HG03521 (cell line): ENCODE measurements around the gene FUNDC1.
"Not testable (repeated sequence)": the region's sequence is repeated elsewhere in the genome, so short reads cannot be mapped to it uniquely, and the experiment has no call there.

Source experiments
- ATAC-seq: cut with Tn5 transposase; IDR thresholded peaks from one replicate; pipeline ENCODE4 v1.9.1; 2021; ENCODE audit warnings: mild to moderate bottlenecking, moderate library complexity; ENCODE audit not compliant: unreplicated experiment

FUNDC1 gene, protein sequence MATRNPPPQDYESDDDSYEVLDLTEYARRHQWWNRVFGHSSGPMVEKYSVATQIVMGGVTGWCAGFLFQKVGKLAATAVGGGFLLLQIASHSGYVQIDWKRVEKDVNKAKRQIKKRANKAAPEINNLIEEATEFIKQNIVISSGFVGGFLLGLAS

DNA sequence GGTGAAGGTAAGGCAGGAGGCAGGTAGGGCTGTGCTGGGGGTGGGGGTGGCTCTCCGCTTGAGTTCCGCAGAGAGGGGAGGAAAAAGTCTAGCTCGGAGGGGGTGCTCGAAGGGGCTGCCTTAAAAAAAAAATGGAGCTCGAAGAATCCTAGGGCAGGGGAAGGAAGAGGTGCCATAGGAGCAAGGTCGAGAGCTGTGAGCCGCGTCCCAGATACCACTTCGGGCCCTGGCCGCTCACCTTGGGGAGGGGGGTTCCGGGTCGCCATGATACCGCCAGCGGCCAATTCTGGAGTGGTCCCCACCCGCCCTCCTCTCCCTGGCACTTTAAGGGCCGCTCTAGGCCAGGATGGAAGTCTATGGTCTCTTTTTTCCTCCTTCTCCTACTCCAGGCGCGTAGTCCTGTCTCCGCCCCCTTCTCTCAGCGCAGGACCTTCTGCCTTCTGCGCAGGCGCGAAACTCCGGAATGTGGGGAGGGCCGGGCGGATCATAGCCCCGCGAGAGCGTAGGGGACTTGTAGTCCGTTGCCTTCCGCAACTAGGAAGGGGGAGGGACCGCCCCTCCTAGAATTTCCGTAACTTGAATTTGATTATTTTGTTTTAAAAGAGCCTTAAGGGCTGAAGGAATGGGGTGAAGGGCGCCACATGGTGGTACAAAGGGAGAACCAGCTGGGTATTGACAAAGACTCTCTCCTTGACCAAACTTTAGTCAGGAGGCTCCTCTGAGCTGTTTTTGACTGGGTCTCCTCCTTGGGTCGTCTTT is at the start of gene FUNDC1:
Gene FUNDC1 (minus strand): TSS at position 293 of the 759 bp plus-strand sequence. CDS start 27 bp downstream, at position 266.
- ATAC-seq, result peak; percentile 96

DNA sequence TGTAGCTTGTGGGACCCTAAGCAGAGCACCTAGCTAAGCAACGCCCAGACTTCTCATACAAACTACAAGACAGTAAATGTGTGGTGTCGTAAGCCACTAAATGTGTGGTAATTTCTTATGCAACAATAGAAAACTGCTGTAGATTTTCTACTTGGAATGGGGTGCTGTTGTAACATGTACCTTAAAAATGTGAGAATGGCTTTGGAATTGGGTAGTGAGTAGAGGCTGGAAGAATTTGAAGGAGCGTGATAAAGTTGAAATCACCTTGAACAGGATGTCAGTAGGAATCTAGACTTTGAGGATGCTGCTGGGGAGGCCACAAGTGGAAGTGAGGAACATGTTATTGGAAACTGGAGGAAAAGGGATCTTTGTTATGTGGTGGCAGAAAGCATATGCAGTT is 43.2 kb upstream of the FUNDC1 start:
- no peak for ATAC-seq

DNA sequence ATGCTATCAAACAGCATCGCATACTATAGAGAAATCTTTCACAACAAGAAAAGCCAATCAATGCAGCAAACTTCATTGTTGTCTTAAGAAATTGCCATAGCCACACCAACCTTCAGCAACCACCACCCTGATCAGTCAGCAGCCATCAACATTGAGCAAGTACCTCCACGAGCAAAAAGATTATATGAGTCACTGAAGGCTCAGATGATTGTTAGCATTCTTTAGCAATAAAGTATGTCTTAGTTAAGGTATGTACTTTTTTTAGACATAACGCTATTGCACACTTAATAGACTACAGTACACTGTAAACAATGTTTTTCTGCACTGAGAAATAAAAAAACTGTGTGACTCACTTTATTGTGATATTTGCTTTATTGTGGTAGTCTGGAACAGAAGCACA is 37.8 kb upstream of the FUNDC1 start:
- ATAC-seq, result no peak

DNA sequence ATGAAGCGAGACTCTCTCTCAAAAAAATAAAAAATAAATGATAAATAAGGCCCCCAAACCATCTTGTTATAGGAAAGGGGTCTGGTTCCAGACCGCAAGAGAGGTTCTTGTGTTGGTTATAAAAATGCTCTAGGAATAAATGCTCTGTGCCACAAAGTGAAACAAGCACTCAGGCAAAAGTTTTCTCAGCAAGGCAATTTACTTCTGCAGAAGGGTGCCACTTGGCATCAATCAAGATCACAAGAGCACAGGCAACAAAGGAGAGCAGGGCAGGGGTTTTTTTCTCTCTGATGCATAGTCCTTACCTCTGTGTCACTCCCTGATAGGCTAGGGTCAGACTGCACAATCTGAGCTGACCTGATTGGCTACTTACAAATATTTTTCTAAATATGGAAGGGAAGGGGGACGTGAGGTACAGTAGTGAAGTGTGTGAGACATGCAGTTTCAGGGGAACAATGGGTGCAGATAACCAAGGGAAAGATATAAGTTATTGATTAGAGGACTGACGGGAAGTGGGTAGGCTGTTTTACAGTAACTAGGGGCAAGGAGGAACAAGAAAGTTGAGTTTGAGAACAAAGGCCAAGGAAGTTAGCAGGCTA is 29.8 kb upstream of the FUNDC1 start:
- no peak for ATAC-seq

DNA sequence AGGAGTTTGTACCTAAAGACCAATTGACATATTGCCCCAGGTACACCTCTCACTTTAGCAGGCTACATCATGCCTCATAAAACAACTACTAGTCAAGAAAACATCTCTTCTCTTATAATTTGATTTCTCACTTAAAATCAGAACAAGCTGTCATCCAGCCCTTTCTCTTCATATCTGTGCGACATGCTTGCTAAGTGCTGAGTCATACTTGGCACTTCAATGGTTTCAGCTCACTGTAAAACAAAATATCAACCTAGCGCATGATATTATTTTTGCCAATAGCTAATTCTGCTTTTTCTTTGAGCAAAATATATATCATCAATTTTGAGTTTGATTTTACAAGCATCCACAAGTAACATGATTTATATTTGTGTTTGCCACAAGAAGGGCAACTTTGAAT is 27.9 kb upstream of the FUNDC1 start:
- no peak for ATAC-seq

DNA sequence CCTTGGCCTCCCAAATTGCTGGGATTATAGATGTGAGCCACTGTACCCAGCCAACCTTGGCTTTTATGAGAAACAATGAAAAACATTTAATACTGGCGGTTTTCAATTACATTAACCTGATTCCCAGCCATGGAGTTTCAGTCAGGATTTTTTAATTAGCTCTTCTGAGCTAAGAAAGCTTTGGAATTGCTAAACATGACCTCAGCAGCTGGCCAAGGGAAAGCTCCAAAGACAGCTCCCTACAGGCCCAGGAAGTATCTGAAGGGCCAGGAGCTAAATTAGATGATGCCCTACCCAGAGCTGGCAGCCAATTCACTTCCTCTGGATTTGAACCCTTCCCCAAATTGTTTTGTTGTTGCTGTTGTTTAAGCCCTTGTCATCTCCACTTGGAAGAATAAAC is 26.5 kb upstream of the FUNDC1 start:
- ATAC-seq, result no peak

DNA sequence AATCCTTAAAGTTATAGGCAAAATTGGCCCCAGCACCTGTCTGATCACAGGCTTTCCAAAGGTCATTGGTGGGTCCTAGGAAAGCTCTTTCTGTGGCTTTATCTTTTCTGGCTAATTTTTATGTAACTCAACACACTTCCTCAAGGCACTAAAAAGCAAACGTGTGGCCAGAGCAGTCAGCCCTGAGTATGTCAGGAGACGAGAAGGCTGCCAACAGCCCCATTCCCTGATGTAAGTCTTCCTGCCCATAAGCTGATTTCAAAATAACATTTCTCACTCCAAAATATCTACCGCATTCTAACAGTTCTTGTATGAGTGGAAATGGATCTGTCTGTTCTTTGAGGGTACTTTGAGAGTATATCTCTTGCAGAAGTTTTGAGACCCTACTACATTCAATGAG is 25.5 kb upstream of the FUNDC1 start:
- ATAC-seq, result no peak

DNA sequence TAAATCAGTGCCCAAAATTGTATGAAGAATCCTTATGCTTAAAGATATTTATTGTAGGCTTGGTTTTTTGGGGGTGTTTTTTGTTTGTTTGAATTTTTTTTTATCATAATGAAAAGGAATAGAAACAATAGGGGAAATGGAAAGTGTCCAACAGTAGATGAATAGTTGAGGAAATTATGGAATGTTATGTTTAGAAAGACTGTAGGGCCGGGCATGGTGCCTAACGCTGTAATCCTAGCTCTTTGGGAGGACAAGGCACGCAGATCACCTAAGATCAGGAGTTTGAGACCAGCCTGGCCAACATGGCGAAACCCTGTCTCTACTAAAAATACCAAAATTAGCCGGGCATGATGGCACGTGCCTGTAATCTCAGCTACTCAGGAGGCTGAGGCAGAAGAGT is 19.2 kb upstream of the FUNDC1 start:
- not testable (repeated sequence) for ATAC-seq

DNA sequence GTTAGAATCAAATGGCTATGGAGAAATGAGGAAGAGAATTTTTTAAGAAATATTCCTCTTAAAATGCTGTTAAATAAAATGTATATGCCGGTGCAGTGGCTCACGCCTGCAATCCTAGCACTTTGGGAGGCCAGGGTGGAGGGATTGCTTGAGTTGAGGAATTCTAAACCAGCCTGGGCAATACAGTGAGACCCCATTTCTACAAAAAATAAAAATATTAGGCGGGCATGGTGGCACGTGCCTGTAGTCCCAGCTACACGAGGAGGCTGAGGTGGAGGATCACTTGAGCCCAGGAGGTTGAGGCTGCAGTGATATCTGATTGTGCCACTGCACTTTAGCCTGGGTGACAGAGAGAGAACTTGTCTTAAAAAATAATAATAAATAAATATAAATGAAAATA is 7.9 kb upstream of the FUNDC1 start:
- ATAC-seq, result no peak

DNA sequence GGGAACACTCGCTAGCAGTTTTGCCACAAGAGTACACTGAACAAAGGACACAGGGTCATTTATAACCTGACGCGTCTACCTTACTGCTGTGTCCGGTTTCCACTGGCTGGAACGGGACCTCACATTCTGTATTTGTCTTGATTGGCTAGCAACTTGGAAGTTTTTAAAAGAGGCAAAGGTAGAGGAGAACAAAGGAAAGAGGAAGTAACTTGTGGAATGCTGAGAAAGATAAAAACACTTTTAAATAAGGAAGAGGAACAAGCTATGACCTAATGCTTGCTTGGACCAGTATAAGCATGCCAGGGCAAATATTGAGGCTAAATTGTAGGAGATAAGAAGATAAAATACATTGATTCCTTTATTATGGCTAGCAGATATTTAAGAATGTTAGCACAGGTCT is 2.8 kb upstream of the FUNDC1 start:
- not testable (repeated sequence) for ATAC-seq

DNA sequence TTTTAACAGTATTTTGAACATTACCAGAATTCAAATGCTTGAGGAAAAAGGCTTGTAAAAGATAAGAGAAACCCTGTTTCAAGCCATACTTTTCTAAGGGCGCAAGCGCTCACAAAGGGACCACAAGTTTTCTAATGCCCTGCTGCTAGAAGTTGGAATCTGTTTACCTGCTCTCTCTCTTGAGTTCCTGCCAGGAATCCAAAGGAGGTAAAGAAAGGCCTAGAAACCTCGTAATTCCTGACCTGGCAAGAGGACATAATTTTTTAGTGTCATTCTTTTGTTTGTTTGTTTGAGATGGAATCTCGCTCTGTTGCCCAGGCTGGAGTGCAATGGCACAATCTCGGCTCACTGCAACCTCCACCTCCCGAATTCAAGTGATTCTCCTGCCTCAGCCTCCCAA is 1.4 kb upstream of the FUNDC1 start:
- ATAC-seq, result no peak

DNA sequence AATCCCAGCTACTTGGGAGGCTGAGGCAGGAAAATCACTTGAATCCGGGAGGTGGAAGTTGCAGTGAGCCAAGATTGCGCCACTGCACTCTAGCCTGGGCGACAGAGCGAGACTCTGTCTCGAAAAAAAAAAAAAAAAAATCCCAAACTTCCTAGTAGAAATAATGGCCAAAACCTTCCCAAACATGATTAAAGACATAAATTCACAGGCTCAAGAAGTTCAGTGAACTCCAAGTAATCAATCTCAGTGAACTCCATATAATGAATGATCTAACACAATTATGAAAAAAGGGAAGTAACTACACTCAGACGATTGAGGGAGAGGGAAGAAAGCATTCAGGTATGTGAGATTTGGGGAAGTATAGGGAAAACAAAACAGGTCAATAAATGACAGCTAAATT is 6.5 kb downstream of the FUNDC1 start:
- no peak for ATAC-seq

DNA sequence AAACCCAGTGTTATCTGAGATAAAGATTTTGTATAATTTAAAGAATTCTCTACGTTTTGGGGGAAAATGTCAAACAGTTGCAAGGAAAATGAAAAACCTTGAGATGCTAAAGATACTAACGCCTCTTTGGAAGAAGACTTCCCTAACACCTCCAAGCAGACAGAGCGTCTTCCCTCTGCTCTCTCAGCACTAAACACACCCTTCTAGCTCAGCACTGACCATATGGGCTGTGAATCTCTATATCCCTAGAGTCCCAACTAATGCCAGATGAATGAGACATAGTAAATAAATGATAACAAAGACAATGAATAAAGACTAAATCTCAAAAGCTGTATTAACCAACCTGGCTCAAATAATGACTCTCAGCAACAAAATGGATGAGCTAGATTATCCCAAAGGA is 13.3 kb downstream of the FUNDC1 start:
- no peak for ATAC-seq

DNA sequence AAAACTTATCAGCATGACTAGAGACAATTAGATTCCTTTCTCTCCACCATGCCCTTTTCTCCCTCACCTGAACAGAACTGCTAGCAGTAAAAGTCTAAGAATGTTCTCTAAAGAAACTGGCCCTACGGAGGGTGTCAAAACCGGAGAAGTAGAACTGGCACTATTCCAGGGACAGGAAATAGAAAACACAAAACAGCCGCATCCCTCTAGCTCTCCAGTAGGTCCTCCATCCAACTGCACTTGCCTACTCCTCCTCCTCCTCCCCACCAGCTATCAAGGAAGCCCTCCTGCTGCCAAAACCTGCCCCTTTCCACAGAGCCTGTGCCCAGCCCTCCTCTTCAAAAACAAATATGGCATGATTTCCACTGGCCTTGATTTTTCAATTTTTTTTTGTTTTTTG is 28.4 kb downstream of the FUNDC1 start:
- no peak for ATAC-seq

DNA sequence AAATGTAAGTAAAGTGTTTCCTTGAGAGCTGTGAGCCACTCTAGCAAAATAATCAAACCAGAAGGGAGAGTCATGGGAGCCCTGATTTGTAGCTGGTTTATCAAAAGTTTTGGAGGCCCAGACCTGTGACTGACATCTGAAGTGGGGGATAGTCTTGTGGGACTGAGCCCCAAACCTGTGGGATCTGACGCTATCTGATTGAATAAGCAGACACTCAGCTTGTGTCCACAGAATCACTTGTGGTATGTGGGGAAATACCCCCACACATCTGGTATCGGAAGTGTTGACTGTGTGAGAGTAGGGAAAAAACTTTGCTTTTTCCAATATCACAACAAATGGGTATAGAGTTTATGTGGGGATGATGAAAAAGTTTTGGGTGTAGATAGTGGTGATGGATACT is 35.4 kb downstream of the FUNDC1 start:
- no peak for ATAC-seq

DNA sequence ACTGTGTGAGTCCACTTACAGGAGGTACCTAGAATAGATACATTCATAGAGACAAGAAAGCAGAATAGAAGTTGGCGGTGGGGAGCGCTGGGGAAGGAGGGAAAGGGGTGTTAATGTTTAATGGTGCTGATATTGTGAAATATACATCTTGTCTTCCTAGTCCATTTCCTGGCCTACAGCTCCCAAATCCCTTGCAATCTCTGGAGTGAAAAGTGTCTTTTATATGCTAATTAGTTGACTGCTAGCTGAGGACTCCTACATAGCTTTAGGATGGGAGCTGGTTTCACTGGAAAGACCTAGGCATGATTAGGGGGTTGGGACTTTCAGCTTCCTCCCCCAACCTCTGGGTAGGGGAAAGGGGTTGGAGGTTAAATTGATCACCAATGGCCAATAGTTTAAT is 36.0 kb downstream of the FUNDC1 start:
- ATAC-seq, result no peak

DNA sequence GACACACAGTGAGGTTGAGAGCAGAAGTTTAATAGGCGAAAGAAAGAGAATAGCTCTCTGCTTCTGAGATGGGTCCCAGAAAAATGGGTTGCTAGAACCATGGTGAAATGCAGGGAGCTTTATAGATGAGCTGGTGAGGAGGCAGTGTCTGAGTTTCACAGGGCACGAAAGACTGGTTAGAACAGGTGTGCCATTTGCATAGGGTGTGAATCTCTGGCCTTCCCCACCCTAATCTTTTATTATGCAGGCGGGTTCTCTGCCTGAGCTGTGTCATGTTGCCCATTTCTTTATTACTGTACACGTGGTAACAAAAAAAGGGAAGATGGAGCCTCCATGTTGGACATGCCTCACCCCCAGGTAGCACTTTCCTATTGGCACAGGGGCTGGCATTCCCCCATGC is 39.1 kb downstream of the FUNDC1 start:
- ATAC-seq, result no peak

DNA sequence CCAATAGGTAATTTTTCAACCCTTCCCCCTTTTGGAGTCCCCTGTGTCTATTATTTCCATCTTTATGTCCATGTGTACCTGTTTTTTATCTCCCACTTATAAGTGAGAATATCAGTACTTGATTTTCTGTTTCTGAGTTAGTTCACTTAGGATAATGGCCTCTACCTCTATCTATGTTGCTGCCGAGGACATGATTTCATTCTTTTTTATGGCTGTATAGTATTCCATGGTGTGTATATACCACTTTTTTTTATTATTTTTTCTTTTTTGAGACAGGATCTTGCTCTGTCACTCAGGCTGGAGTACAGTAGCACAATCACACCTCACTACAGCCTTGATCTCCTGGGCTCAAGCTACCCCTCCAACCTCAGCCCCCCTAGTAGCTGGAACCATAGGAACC is 47.6 kb downstream of the FUNDC1 start:
- no peak for ATAC-seq

DNA sequence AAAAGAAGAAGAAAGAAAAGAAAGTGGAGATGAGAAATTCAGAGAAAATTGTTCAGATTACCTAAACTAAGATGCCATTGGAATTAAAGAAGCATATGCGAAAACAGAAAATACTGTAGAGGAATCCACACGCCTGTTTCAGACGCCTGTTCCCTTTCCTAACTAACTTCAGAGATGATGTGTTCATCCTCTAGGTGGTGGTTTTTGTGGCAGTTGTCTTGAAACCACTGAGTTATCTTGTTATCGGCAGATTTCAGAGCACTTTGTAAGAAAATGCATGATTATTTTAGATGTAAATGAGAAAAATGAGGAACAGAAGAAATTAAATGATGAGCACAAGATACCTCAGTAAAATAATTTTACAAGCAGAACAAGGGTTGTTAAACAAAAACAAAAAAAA is 48.3 kb downstream of the FUNDC1 start:
- no peak for ATAC-seq

DNA sequence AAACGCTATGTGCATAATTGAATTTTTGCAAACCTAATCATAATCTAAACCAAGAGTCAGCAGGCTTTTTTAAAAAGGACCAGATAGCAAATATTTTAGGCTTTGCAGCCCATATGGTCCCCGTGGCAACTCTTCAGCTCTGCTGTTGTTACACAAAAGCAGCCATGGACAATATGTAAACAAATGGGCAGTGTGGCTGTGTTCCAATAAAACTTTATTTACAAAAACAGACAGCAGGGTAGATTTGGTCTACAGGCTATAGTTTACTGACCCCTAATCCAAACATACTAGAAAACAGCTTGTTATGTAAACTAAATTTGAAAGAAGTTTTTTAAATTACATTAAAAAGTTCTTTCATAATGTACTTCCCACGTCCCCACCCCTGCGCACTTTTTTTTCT is 53.1 kb downstream of the FUNDC1 start:
- ATAC-seq, result no peak

DNA sequence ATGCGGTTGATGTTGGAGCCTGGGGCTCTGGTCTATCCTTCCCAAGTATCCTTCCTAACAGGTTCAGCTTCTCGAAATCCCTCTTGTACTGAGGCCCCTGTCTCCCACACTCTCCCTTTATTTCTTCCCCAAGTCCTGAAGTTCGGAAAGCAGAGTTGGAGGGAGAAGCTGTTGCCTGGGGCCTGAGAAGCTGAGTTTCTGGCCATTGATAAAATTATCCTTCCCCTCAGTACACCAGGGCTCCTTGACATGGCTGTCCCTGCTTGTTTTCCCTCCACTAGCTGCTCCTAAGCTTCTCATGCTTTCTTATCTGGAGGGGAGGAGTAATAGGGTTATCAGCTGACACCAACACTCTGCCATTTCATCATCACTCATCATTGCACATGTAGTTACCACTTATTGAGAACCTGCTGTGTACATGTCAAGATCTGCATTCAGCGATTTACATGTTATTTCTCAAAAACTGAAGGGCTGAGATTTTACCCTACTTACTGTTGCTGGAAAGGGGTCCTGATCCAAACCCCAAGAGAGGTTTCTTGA is 58.0 kb downstream of the FUNDC1 start:
- ATAC-seq, result no peak

DNA sequence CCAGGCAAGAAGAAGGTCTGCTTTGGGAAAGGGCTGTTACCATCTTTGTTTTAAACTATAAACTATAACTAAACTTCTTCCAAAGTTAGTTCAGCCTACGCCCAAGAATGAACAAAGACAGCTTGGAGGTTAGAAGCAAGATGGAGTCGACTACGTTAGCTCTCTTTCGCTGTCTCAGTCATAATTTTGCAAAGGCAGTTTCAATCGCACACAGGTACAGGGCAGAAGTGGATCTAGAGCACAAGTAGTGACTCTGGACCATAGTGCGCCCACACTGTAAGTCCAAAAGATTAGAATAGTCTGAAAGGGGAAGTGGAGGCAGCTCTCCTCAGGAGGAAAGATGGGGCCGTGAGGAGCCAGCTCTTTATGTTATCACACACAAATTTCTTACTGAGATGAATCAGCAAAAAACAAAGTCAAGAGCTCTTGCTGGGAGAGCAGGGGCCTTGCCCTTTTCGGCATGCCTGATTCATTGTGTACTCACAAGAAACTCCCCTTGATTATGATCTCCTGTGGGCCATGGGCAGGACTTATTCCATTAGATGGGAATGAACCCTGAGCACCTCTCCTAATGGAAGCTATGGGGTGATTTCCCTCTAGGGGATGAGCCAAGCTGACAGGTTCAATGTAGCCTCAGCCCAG is 58.6 kb downstream of the FUNDC1 start:
- ATAC-seq, result no peak
